ENCODE measurements around the gene CACNA2D2. TPM values are rescaled to one million over a fixed set of nuclear protein-coding genes. Genes with fewer than 3 reads are reported as not detected.

The CACNA2D2 gene
- total RNA-seq, 1 donor from 2014 or later: 17.3 TPM

GRCh38 chr3:50435371-50436113, 67.9 kb downstream of the CACNA2D2 start:
- no peak for TF ChIP-seq CTCF (IDR thresholded peaks at IDR 0.05; ENCODE audit: unreplicated experiment)

GRCh38 chr3:50433954-50434353, 69.5 kb downstream of the CACNA2D2 start:
- H3K36me3 Mint-ChIP-seq (ENCODE audit: low read depth, unreplicated experiment): no peaks in the 10 kb centered on the region
- no peak overlapping the region for H3K4me3 Mint-ChIP-seq (ENCODE audit: unreplicated experiment)
- H3K4me1 Mint-ChIP-seq (ENCODE audit: unreplicated experiment): peaks cover 2% of the 10 kb centered on the region
- peaks cover 12% of the 10 kb centered on the region for H3K27me3 Mint-ChIP-seq (ENCODE audit: unreplicated experiment)
- no peaks in the 10 kb centered on the region for H3K9me3 Mint-ChIP-seq (ENCODE audit: unreplicated experiment)
- no peak for DNase-seq (ENCODE audit: low spot score)
- TF ChIP-seq CTCF (IDR thresholded peaks at IDR 0.05; ENCODE audit: unreplicated experiment): no peak
- H3K27ac Mint-ChIP-seq (ENCODE audit: unreplicated experiment): no peak overlapping the region

More at GRCh38 chr3:50435371-50436113, 67.9 kb downstream of the CACNA2D2 start:
- Mint-ChIP-seq H3K27me3 (ENCODE audit: unreplicated experiment) (peaks cover 10% of the 10 kb centered on the region), H3K4me1 (ENCODE audit: unreplicated experiment) (peaks cover 2% of the 10 kb centered on the region), H3K9me3 (ENCODE audit: unreplicated experiment) (no peaks in the 10 kb centered on the region), H3K27ac (ENCODE audit: unreplicated experiment) (no peak overlapping the region), H3K36me3 (ENCODE audit: low read depth, unreplicated experiment) (no peaks in the 10 kb centered on the region), H3K4me3 (ENCODE audit: unreplicated experiment) (no peak overlapping the region)
- no peak for DNase-seq (ENCODE audit: low spot score)

- no peak for TF ChIP-seq CTCF (IDR thresholded peaks at IDR 0.05; ENCODE audit: unreplicated experiment)
- H3K4me1 Mint-ChIP-seq (ENCODE audit: unreplicated experiment): peaks cover 2% of the 10 kb centered on the region
- H3K9me3 Mint-ChIP-seq (ENCODE audit: unreplicated experiment): no peaks in the 10 kb centered on the region
Observed at GRCh38 chr3:50430950-50431435, 72.4 kb downstream of the CACNA2D2 start.

GRCh38 chr3:50430191-50430590, 73.2 kb downstream of the CACNA2D2 start:
- no peak overlapping the region for H3K4me3 Mint-ChIP-seq (ENCODE audit: unreplicated experiment)
- TF ChIP-seq CTCF (IDR thresholded peaks at IDR 0.05; ENCODE audit: unreplicated experiment): no peak

More at GRCh38 chr3:50430950-50431435, 72.4 kb downstream of the CACNA2D2 start:
- Mint-ChIP-seq H3K4me3 (ENCODE audit: unreplicated experiment) (no peak overlapping the region), H3K27me3 (ENCODE audit: unreplicated experiment) (peaks cover 9% of the 10 kb centered on the region), H3K27ac (ENCODE audit: unreplicated experiment) (no peak overlapping the region), H3K36me3 (ENCODE audit: low read depth, unreplicated experiment) (no peaks in the 10 kb centered on the region)
- DNase-seq (ENCODE audit: low spot score): no peak

GRCh38 chr3:50428007-50428633, 75.3 kb downstream of the CACNA2D2 start:
- no peak for TF ChIP-seq CTCF (IDR thresholded peaks at IDR 0.05; ENCODE audit: unreplicated experiment)
- Mint-ChIP-seq H3K9me3 (ENCODE audit: unreplicated experiment) (no peaks in the 10 kb centered on the region), H3K27me3 (ENCODE audit: unreplicated experiment) (peaks cover 9% of the 10 kb centered on the region), H3K4me1 (ENCODE audit: unreplicated experiment) (peaks cover 2% of the 10 kb centered on the region), H3K4me3 (ENCODE audit: unreplicated experiment) (no peak overlapping the region), H3K36me3 (ENCODE audit: low read depth, unreplicated experiment) (no peaks in the 10 kb centered on the region), H3K27ac (ENCODE audit: unreplicated experiment) (no peak overlapping the region)
- no peak for DNase-seq (ENCODE audit: low spot score)

More at GRCh38 chr3:50430191-50430590, 73.2 kb downstream of the CACNA2D2 start:
- H3K36me3 Mint-ChIP-seq (ENCODE audit: low read depth, unreplicated experiment): no peaks in the 10 kb centered on the region
- DNase-seq (ENCODE audit: low spot score): no peak
- no peaks in the 10 kb centered on the region for H3K9me3 Mint-ChIP-seq (ENCODE audit: unreplicated experiment)
- peaks cover 10% of the 10 kb centered on the region for H3K27me3 Mint-ChIP-seq (ENCODE audit: unreplicated experiment)
- peaks cover 2% of the 10 kb centered on the region for H3K4me1 Mint-ChIP-seq (ENCODE audit: unreplicated experiment)
- no peak overlapping the region for H3K27ac Mint-ChIP-seq (ENCODE audit: unreplicated experiment)
